CD4-positive, alpha-beta T cell treated with Interleukin-12 subunit alpha and Interleukin-12 subunit beta, for 1 hour (primary cell): ENCODE results near the gene CD2AP.

ENCODE experiments used
- DNase-seq: peaks from one replicate; pipeline ENCODE4 v3.0.0-alpha.2; 2020

Gene CD2AP

DNA sequence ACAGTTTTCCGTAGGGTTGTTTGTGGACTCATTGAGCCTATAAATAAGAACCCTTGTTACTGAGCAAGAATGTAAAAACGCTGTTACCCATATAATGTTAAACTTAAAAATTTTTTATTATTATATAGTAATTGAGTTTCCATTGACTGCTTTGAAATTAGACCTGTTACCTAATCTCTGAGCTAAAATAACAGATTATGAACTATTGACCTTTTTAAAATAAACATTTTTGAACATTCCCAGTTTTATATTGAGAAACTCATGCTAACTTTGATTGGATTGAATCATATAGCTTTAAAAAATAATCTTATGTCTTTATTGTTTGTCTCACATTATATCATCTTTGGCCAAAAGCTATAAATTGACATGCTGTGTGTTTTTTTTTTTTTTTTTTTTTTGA, 95.5 kb downstream of the CD2AP start:
- no peak for DNase-seq

DNA sequence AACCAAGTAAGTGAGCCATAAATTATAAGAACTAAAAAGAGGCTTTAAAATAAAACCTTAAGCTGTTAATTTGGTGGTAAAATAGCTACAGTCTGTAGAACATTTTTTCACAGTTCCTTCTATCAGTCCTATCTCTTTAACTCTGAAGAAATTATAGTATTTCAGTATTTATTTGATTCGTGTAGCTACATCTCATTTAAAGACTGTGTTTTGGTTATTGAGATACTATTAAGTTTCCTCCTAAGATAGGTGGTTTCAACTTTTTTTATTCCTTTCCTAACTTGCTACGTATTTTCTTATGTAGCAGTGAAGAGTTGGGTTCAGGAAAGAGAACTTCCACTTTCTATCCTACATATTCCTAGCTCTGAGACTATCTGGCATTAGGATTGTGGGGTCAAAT, 97.2 kb downstream of the CD2AP start:
- no peak for DNase-seq

DNA sequence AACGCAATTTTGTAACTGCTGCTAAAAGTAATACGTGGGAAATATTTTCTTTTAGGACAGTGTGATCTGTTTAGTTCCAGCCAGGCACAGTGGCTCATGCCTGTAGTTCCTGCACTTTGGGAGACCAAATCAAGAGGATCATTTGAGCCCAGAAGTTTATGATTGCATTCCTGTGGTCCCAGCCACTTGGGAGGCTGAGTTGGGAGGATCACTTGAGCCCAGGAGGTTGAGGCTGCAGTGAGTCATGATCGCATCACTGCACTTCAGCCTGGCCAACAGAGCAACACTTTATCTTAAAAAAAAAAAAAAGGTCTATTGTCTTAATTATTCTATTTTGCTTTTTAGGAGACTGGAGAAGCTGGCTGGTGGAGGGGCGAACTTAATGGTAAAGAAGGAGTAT, 101.5 kb downstream of the CD2AP start:
- no peak for DNase-seq

DNA sequence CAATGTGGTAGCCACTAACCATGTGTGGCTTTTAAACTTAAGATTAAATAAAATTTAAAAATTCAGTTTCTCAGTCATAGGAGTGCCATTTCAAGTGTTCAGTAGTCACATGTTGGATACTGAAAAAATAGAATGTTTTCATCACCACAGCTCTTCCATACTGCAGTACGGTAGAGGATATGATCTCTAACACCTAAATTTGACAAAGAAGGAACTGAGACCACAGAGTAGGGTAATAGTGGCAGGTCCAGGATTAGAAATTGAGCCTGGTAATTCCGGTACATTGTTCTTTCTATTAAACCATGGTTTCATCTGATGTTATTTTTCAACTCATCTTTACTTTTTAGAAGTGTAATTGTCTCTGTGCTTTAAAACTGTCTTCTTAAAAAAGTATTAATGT, 104.0 kb downstream of the CD2AP start:
- DNase-seq: no peak

DNA sequence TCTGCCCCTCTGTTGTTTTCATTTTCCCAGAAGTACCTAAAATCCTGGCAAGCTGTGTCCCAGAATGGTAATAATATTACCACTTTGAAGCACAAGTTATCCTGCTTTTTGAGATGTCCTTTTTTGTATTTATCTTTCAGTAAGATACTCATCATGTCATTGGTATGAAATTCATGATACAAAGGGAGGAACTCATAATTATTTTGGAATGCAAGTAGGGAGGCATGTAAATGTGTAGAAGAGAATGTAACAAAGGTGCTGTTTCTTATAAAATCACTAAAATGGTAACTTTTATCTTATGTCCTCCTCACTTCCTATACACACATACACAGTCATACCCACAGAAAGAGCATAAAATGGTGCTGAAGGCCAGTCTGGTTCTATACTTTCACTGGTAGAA, 109.9 kb downstream of the CD2AP start:
- no peak for DNase-seq

DNA sequence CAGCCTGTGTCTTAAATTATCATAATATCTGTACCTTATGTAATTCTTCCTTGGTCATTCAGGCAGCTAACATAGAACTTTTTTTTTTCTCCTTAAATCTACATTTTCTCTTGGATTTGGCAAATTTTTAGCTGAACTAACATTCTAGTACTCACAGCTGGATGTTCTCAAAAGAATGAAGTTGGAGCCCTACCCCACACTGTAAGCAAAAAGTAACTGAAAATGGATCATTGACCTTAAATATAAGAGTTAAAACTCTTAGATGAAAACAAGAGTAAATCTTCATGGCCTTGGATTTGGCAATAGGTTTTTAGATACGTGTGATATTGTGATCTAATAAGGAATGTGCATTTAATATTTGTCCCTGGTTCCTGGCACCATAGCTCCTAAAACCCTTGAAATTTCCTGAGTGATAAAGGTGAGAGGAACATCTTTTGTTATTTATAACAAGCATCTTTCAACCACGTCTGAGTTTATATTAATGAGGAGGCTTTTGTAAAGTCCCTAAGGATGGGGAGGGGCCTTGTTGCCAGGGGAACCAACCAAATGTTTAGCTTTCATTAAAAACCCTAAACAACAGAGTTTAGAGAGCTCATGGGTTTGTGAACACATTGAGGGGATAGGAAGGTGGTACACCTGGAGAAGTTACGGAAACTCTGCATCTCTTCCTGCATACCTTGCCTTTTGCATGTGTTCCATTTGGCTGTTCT, 114.7 kb downstream of the CD2AP start:
- no peak for DNase-seq

DNA sequence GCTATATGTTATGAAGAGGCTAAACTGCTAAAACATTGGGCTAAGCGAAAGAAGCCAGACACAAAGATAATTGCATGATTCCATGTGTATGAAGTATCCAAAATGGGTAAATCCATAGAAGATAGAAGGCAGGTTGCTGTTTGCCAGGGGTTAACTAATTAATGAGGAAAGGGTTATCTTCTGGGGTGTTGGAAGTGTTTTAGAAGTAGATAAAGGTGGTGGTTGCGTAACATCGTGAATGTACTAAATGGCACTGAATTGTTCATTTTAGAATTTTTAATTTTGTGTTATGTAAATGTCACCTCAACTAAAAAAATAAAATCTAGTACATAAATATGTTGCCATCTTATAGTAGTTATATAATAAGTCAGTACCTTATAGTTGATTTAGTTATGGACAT, 116.4 kb downstream of the CD2AP start:
- DNase-seq: no peak

DNA sequence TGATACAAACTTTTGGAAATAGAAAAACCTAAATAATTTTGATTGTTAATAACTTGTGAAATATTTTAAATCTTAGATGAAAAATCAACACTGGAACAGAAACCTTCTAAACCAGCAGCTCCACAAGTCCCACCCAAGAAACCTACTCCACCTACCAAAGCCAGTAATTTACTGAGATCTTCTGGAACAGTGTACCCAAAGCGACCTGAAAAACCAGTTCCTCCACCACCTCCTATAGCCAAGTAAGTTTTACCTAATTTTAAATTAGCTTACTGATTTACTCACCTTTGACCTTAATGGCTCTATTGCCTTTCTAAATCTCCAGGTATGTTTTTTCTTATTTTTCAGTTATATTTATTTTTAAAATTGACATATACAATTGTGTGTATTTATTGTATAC, 118.2 kb downstream of the CD2AP start:
- DNase-seq: no peak

DNA sequence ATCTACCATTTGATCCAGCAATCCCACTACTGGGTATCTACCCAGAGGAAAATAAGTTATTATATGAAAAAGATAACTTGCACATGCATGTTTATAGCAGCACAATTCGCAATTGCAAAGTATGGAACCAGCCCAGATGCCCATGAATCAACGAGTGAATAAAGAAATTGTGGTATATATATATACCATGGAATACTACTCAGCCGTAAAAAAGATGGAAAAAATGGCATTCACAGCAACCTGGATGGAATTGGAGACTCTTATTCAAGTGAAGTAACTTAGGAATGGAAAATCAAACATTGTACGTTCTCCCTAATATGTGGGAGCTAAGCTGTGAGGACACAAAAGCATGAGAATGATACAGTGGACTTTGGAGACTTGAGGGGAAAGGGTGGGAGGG, 120.8 kb downstream of the CD2AP start:
- DNase-seq: no peak

DNA sequence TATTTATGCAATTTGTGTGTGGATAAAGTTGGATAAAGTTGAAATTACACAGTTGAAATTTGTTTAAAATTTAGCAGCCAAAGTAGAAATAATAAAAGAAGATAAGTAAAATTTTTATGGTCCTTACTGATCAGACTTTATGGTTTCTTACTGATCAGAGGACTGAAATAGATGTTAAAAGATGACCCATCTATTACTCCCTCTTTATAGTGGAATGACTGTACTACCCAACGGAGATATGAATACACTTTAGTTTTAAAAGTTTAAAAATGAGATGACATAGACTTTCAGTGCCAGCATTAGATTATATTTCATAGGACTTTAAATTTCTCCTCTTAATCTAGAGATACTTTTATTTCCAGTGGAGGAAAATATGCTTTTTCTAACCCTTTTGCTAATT, 121.9 kb downstream of the CD2AP start:
- DNase-seq: no peak

DNA sequence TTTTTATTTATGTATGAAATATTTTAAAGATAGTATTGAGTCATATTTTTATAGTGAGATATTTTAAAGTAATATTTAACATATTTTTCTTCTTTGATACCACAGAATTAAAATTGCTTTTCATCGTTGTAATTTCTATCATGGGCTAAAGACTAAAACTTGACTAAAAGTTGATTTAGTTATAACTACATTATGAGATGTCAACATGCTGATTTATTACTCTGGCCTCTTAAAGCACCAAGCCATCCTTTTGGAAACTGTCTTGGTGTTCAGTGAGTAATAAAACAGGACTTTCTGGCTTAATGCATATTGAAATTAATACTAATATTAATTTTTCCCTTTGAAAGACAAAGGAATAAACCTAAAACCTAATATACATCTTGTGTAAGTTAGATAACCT, 125.6 kb downstream of the CD2AP start:
- DNase-seq: no peak

DNA sequence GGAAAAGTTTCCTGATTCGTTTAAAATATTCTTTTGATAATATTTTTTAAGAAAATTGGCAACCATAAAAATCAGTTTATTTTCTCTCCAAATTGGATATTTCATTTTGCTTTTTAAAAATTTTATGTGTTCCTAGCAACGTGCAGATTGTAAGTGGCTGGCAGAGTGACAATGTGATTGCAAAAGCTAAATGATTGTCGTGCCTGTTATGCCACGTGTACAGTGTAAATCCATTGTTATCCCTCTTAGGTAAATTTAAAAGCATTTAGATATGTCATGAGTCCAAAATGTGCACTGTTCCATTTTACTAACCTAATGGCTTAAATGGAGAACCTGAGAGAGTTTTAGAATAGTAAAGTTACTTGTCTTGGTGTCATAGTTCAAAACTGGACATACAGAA, 126.4 kb downstream of the CD2AP start:
- DNase-seq: no peak

DNA sequence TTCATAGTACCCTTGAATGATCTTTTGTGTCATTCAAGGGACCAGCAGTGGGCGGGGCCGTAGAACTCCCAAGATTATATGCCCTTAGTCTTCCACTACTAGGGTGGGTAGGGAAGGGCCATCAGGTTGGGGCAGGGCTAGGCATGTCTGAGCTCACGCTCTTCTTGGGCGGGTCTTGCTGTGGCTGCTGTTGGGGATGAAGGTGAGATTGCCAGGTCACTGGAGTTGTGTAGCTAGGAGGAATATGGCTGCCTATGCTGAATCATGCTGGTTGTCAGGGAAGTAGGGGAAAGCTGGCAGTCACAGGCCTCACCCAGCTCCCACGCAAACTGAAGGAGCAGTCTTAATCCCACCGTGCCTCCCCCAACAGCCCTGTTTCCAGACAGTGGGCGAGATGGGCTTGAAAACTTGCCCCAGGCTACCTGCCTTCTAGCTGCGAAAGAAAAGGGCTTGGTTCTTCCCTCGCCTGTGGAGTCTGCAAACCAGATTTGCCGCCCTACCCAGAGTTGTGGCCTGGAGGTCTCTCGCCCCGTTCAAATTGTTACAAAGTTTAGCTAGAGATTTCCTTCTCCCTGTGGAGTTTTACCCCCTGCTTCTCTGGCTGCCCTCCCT, 144.4 kb downstream of the CD2AP start:
- no peak for DNase-seq

DNA sequence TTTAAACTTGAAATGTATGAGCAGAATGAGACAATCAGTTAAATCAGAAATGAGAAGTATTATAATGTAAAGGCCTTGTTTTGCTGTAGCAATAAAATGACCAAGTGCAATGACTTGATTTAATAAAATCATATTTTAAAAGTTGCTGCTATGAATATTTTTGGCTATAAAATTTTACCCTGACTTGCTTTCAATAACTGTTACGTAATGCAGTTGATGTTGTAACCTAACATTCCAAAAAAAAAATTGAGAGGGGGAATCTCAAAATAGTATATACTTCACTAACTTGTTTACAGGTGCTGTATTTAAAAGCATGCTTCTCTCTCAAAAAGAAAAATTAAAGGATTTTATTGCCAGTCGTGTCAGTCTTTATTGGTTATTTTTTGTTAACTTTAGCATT, 149.2 kb downstream of the CD2AP start:
- DNase-seq: no peak

DNA sequence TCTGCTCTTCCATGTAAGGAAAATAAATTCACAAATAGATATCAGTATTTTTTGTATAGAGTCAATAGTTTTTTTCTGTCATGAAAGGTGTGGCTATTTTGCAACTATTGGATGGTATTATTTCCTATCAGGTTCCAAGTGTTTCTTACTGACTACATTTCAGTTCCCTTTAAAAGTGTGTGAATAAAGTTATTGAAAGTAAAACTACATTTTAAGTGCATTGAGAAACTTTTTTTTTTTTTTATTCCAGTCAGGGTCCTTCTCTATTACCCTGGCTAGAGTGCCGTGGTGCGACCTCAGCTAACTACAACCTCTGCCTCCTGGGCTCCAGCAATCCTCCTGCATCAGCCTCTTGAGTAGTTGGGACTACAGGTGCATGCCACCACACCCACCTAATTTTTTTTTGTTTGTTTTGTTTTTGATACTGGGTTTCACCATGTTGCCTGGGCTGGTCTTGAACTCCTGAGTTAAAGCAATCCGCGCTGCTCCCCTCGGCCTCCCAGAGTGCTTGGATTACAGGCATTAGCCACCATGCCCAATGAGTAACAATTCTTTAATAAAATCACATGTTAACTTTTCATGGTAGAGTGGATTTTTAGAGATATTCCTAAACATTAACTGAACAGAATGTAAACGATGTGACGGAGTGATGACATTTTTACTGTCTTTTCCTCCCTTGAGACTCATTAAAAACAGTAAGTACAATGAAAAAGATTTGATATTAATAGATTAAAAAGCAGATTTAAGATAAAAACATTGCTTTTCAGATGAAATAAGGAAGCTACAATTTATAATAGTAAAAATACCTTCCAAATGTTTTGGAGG, 151.1 kb downstream of the CD2AP start:
- DNase-seq: no peak

DNA sequence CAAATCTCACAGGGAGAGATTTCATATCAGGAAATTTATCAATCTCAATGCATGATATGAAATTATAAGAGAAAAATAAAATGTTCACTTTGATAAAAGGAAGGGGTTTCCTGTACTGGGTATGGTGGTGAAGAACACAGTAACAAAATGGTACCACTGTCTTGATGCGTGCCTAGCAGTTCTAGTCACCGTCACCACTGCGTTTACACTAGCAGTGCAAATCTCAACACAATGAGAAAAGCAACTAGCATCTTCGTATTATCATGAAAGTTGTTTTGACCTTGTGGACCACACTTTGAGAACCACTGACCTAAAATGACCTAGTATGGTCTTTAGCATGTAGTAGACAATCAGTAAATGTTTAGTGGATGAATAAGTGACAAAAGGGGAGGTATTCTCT, 152.4 kb downstream of the CD2AP start:
- no peak for DNase-seq

DNA sequence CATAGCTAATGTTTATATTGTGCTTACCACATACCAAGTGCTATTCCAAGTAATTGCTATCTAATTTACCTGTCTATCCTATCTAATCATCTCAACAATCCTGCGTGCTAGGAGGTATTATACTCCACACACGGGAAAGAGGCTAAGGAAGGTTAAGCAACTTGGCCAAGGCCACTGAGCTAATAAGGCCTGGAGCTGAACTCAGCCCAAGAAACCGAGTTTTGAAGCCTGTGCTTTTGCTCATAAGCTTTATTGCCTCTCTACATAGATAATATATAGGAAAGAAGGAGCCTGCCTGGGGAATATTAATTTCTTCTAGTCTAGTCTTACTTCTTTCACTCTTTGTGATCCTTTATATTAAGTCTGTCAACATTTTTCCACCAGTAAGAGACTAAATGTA, 153.0 kb downstream of the CD2AP start:
- DNase-seq: no peak

DNA sequence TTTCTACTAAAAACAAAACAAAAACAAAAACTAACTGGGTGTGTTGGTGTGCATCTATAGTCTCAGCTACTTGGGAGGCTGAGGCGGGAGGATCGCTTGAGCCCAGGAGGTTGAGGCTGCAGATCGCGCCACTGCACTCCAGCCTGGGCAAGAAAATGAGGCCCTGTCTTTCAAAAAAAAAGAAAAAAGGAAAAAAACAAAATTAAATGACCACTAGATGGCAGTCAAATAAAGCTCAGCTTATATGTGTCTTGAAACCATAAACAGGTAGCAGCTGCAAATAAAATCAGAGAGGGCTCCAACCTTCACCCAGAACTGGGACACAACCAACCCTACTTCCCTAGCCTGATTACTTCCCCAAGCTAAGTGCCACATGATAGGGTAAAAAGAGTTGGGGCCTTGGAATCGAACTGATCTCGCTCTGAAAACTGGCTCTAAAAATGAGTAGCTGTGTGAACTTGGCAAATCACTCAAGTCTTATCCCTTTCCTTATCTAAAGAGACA, 153.7 kb downstream of the CD2AP start:
- DNase-seq: peak; percentile 49

DNA sequence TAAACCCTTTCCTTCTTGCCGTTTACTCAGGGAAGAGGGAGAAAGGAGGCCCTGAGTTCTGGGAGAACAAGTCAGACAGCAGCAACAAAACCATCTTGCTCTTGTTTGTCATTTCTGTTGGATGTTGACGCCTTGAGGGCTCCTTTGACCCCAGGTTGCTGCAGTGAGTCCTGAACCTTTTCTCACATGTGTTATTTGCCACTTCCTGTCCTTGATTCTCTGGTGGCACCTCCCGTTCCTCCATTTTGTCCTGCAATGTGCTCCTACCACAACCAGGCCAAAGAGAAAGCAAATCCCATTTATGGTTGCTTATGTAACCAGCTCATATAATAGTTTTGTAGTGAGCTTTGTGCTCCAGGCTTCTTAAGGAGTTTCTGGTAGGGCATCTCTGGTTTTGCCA, 154.2 kb downstream of the CD2AP start:
- DNase-seq: peak; percentile 3

DNA sequence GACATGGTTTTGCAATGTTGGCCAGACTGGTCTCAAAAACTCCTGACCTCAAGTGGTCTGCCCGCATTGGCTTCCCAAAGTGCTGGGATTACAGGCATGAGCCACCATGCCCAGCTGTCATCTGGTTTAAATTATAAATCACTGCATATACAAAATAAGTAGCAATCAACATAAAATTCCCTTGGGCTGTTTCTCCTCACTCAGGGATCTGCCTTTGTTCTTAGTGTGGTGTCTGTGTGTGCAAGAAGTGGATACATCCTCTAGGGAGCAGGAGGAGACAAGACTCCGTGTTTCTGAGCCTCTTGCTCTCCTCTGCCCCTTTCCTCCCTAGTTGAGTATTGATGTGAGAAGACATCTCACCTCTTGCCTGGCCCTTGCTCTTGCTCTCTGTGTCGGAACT, 155.6 kb downstream of the CD2AP start:
- DNase-seq: no peak

DNA sequence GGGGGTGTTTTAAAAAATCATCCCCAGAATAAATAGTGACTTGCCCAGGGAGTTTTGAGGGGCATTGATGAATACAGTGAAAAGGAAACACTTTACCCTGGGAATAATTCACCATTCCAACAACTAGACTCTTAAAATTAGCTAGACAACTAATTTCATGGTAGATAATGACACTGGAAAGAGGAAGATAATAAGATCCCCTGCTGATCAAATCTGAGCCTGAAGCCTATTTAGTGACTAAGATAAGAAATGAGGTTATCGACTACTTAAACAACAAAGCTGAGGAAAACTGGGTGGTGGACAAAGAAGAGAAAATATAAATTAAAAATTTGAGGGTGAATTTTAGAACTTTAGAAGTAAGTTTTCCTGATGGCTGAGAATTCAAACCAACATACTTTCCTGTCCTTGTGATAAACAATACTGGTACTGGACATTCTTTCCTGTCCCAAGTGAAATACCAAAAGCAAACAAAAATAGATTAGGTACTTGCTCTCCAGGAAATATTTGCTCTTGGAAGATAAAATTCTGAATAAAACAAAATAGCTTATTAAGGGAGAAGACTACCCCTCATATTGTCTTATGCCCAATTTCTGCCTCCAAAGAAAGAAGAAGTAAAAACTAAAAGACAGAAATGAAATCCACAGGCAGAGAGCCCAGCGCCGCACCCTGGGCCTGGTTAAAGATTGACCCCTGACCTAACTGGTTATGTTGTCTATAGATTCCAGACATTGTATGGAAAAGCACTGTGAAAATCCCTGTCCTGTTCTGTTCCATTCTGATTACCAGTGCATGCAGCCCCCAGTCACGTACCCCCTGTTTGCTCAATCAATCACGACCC, 156.8 kb downstream of the CD2AP start:
- DNase-seq: no peak

DNA sequence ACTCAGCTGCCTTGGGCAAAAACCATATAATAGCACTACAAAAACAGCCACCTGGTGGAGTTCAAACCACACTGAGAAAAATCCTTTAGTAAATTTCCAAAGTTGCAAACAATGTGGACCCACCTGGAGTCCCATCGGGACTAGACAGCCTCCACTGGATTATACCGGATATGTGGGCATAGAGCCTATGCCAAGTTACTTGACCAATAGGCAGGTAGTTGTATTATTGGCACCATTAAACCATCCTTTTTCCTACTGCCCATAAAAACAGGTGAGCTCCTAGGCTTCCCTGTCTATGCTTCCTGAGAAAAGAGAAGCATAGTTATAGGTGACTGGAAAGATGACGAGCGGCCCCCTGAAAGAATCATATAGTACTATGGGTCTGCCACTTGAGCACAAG, 169.1 kb downstream of the CD2AP start:
- no peak for DNase-seq

DNA sequence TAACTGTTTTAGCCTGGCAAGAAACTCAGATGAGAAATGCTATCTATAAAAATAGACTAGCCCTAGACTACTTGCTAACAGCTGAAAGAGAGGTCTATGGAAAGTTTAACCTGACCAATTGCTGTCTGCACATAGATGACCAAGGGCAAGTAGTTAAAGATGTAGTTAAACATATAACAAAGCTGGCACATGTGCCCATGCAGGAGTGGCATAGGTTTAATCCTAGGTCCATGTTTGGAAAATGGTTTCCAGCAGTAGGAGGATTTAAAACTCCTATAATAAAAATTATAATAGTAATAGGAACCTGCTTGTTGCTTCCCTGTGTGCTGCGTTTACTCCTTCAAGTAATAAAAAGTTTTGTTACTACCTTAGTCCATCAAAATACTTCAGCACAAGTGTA, 169.6 kb downstream of the CD2AP start:
- no peak for DNase-seq
